ENCODE data around the gene CSMD2. TPM values are rescaled to one million over a fixed set of nuclear protein-coding genes. Genes with fewer than 3 reads are reported as not detected.

Gene CSMD2
- total RNA-seq, 2 experiments from 2014 or later, result not detected

GRCh38 chr1:34066981-34067603 lies 97.9 kb downstream of the CSMD2 start:
- H3K4me3 ChIP-seq (ENCODE audit: low read length), result no peak overlapping the region
- H3K27me3 ChIP-seq (ENCODE audit: control insufficient read depth in 1 of 2, insufficient read depth in 2 of 2, low read length in 2 of 2), result peaks cover 0 to 3% of the 10 kb centered on the region in 2 experiments
- no peaks in the 10 kb centered on the region for H3K36me3 ChIP-seq (ENCODE audit: insufficient read depth, low read length)
- Mint-ChIP-seq H3K27me3 (peaks cover 35% of the 10 kb centered on the region), H3K4me1 (ENCODE audit: low read depth) (no peaks in the 10 kb centered on the region), H3K4me3 (no peak overlapping the region), H3K9me3 (no peaks in the 10 kb centered on the region), H3K27ac (no peak overlapping the region), H3K36me3 (ENCODE audit: low read depth) (no peaks in the 10 kb centered on the region)
- DNase-seq, result no peak
- no peak for ATAC-seq (ENCODE audit: poor library complexity)
- H3K27ac ChIP-seq (ENCODE audit: low read depth in 1 of 2, low read length in 2 of 2), result no peak overlapping the region
- ChIA-PET POLR2A (no interaction called here), CTCF (no interaction called here)
- intact Hi-C loops (cut with DNase I, micrococcal nuclease), result no loop called here
- peaks cover 0 to 4% of the 10 kb centered on the region in 2 experiments for H3K9me3 ChIP-seq (ENCODE audit: control insufficient read depth in 1 of 2, insufficient read depth in 1 of 2, low read length in 2 of 2)
- H3K4me1 ChIP-seq (ENCODE audit: insufficient read depth, low read length), result no peaks in the 10 kb centered on the region
- TF ChIP-seq CTCF (IDR thresholded peaks at IDR 0.05), result no peak

- H3K27ac ChIP-seq (ENCODE audit: low read depth in 1 of 2, low read length in 2 of 2), result no peak overlapping the region
- no peak overlapping the region for H3K4me3 ChIP-seq (ENCODE audit: low read length)
- H3K36me3 Mint-ChIP-seq (ENCODE audit: low read depth), result no peaks in the 10 kb centered on the region
- no peaks in the 10 kb centered on the region for H3K36me3 ChIP-seq (ENCODE audit: insufficient read depth, low read length)
- no peak overlapping the region for H3K27ac Mint-ChIP-seq
- DNase-seq, result no peak
- no peaks in the 10 kb centered on the region for H3K4me1 Mint-ChIP-seq (ENCODE audit: low read depth)
- H3K4me3 Mint-ChIP-seq, result no peak overlapping the region
- intact Hi-C loops (cut with DNase I, micrococcal nuclease), result no loop called here
- peaks cover 0 to 4% of the 10 kb centered on the region in 2 experiments for H3K9me3 ChIP-seq (ENCODE audit: control insufficient read depth in 1 of 2, insufficient read depth in 1 of 2, low read length in 2 of 2)
- POLR2A ChIA-PET, result no interaction called here
- peaks cover 0 to 3% of the 10 kb centered on the region in 2 experiments for H3K27me3 ChIP-seq (ENCODE audit: control insufficient read depth in 1 of 2, insufficient read depth in 2 of 2, low read length in 2 of 2)
- peaks cover 30% of the 10 kb centered on the region for H3K27me3 Mint-ChIP-seq
- CTCF ChIA-PET, result no interaction called here
- TF ChIP-seq CTCF (IDR thresholded peaks at IDR 0.05), result no peak
- H3K9me3 Mint-ChIP-seq, result no peaks in the 10 kb centered on the region
- H3K4me1 ChIP-seq (ENCODE audit: insufficient read depth, low read length), result no peaks in the 10 kb centered on the region
- no peak for ATAC-seq (ENCODE audit: poor library complexity)
Measured at GRCh38 chr1:34066166-34066565, 98.9 kb downstream of the CSMD2 start.

- Mint-ChIP-seq H3K27ac (no peak overlapping the region), H3K36me3 (ENCODE audit: low read depth) (no peaks in the 10 kb centered on the region), H3K9me3 (no peaks in the 10 kb centered on the region), H3K27me3 (peaks cover 29% of the 10 kb centered on the region), H3K4me1 (ENCODE audit: low read depth) (no peaks in the 10 kb centered on the region), H3K4me3 (no peak overlapping the region)
- Histone ChIP-seq H3K36me3 (ENCODE audit: insufficient read depth, low read length) (no peaks in the 10 kb centered on the region), H3K4me1 (ENCODE audit: insufficient read depth, low read length) (no peaks in the 10 kb centered on the region), H3K4me3 (ENCODE audit: low read length) (no peak overlapping the region), H3K27me3 (ENCODE audit: control insufficient read depth in 1 of 2, insufficient read depth in 2 of 2, low read length in 2 of 2) (peaks cover 3% of the 10 kb centered on the region in 2 experiments), H3K9me3 (ENCODE audit: control insufficient read depth in 1 of 2, insufficient read depth in 1 of 2, low read length in 2 of 2) (peaks cover 0 to 5% of the 10 kb centered on the region in 2 experiments), H3K27ac (ENCODE audit: low read depth in 1 of 2, low read length in 2 of 2) (no peak overlapping the region)
- DNase-seq (no peak), ATAC-seq (ENCODE audit: poor library complexity) (no peak)
- intact Hi-C loops (cut with DNase I, micrococcal nuclease), result no loop called here
- ChIA-PET POLR2A (no interaction called here), CTCF (no interaction called here)
- TF ChIP-seq CTCF (IDR thresholded peaks at IDR 0.05), result no peak
Measured at GRCh38 chr1:34065498-34065897, 99.5 kb downstream of the CSMD2 start.

Measured in CD4-positive, alpha-beta T cell (primary cell).